Skeletal muscle satellite cell (primary cell): ENCODE measurements around the gene SERPINA6.
"Not testable (repeated sequence)": the region's sequence is repeated elsewhere in the genome, so short reads cannot be mapped to it uniquely, and the experiment has no call there.

ENCODE experiments used
- H3K27me3 ChIP-seq: 2 replicates; pipeline ENCODE4 v1.7.0; 2013; ENCODE audit warnings: low read length; ENCODE audit not compliant: control insufficient read depth, insufficient read depth
- H3K36me3 ChIP-seq: 2 replicates; pipeline ENCODE4 v1.7.0; 2013; ENCODE audit warnings: mild to moderate bottlenecking, control low read depth, low read length; ENCODE audit not compliant: insufficient read depth
- H3K4me1 ChIP-seq: 2 replicates; pipeline ENCODE4 v1.7.0; 2013; ENCODE audit warnings: low read length; ENCODE audit not compliant: control insufficient read depth, insufficient read depth
- H3K4me2 ChIP-seq: 2 replicates; pipeline ENCODE4 v1.7.0; 2013; ENCODE audit warnings: mild to moderate bottlenecking, low read length
- H3K4me3 ChIP-seq: 2 replicates; pipeline ENCODE4 v1.7.0; 2013; ENCODE audit warnings: low read length
- H3K9ac ChIP-seq: 2 replicates; pipeline ENCODE4 v1.7.0; 2013; ENCODE audit warnings: mild to moderate bottlenecking, low read depth, low read length, moderate library complexity
- H3K9me3 ChIP-seq: replicated peaks from 2 replicates; pipeline ENCODE4 v1.7.0; 2013; ENCODE audit warnings: mild to moderate bottlenecking, control low read depth, low read length

SERPINA6 gene

GRCh38 chr14:94284221-94284620, 38.9 kb downstream of the SERPINA6 start:
- no peak overlapping the region for H3K4me3 ChIP-seq
- no peak overlapping the region for H3K9ac ChIP-seq
- no peaks in the 10 kb centered on the region for H3K36me3 ChIP-seq
- peaks cover 15% of the 10 kb centered on the region for H3K4me1 ChIP-seq
- no peak overlapping the region for H3K4me2 ChIP-seq
- H3K27me3 ChIP-seq: no peaks in the 10 kb centered on the region
- H3K9me3 ChIP-seq: no peaks in the 10 kb centered on the region

- Histone ChIP-seq H3K9me3 (no peaks in the 10 kb centered on the region), H3K36me3 (no peaks in the 10 kb centered on the region), H3K9ac (no peak overlapping the region), H3K4me3 (no peak overlapping the region), H3K27me3 (no peaks in the 10 kb centered on the region), H3K4me1 (peaks cover 23% of the 10 kb centered on the region), H3K4me2 (peak overlapping the region; percentile 23)
These were observed 40.0 kb downstream of the SERPINA6 start for GRCh38 chr14:94282991-94283723.

GRCh38 chr14:94278731-94279130, 44.4 kb downstream of the SERPINA6 start:
- peak overlapping the region; percentile 62 for H3K4me2 ChIP-seq
- peaks cover 23% of the 10 kb centered on the region for H3K4me1 ChIP-seq
- no peak overlapping the region for H3K9ac ChIP-seq
- no peaks in the 10 kb centered on the region for H3K36me3 ChIP-seq
- no peaks in the 10 kb centered on the region for H3K9me3 ChIP-seq
- no peaks in the 10 kb centered on the region for H3K27me3 ChIP-seq
- no peak overlapping the region for H3K4me3 ChIP-seq

GRCh38 chr14:94276898-94277561, 46.1 kb downstream of the SERPINA6 start:
- not testable (repeated sequence) for H3K9me3 ChIP-seq, H3K36me3 ChIP-seq, H3K4me2 ChIP-seq, H3K4me3 ChIP-seq, H3K27me3 ChIP-seq, H3K9ac ChIP-seq
- H3K4me1 ChIP-seq: peaks cover 16% of the 10 kb centered on the region

GRCh38 chr14:94269156-94269555, 54.0 kb downstream of the SERPINA6 start:
- H3K27me3 ChIP-seq: no peaks in the 10 kb centered on the region
- H3K4me2 ChIP-seq: no peak overlapping the region
- H3K9ac ChIP-seq: no peak overlapping the region
- H3K4me3 ChIP-seq: no peak overlapping the region
- no peaks in the 10 kb centered on the region for H3K36me3 ChIP-seq
- H3K9me3 ChIP-seq: no peaks in the 10 kb centered on the region
- no peaks in the 10 kb centered on the region for H3K4me1 ChIP-seq

- not testable (repeated sequence) for H3K9me3 ChIP-seq, H3K4me1 ChIP-seq, H3K4me2 ChIP-seq, H3K27me3 ChIP-seq, H3K9ac ChIP-seq, H3K36me3 ChIP-seq, H3K4me3 ChIP-seq
These were observed 54.6 kb downstream of the SERPINA6 start for GRCh38 chr14:94268582-94268981.

- Histone ChIP-seq H3K9me3 (no peaks in the 10 kb centered on the region), H3K36me3 (no peaks in the 10 kb centered on the region), H3K4me2 (no peak overlapping the region), H3K27me3 (no peaks in the 10 kb centered on the region), H3K4me1 (no peaks in the 10 kb centered on the region), H3K4me3 (no peak overlapping the region), H3K9ac (no peak overlapping the region)
These were observed 55.8 kb downstream of the SERPINA6 start for GRCh38 chr14:94267352-94267751.

- not testable (repeated sequence) for H3K9ac ChIP-seq, H3K36me3 ChIP-seq
These were observed 58.9 kb downstream of the SERPINA6 start for GRCh38 chr14:94264195-94264594.

More at GRCh38 chr14:94264195-94264594, 58.9 kb downstream of the SERPINA6 start:
- not testable (repeated sequence) for H3K4me1 ChIP-seq, H3K27me3 ChIP-seq, H3K9me3 ChIP-seq, H3K4me3 ChIP-seq, H3K4me2 ChIP-seq
